GM18870 (cell line): ENCODE measurements around the gene SYPL1.

Source experiments
- ATAC-seq: cut with Tn5 transposase; IDR thresholded peaks from one replicate; pipeline ENCODE4 v1.9.1; 2021; ENCODE audit warnings: moderate library complexity; ENCODE audit not compliant: unreplicated experiment

Gene SYPL1

DNA sequence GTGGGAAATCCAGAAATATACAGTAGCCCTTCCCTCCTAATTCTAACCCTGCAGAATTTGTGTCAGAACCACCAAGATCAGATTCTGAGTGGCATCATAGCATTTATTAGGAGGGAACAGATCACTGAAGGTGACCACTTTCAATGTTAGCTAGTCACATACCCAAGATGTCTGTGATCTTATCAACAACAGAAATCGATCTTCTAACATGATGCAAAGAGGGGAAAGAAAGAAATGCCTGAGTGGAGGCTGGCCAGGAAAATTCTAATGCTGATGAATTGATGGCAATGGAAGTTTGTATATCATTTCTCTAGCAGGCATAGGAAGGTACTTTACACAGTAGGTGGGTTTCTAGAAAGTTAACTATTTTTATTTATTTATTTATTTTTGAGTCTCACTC is 10.6 kb upstream of the SYPL1 start:
- ATAC-seq, result no peak

DNA sequence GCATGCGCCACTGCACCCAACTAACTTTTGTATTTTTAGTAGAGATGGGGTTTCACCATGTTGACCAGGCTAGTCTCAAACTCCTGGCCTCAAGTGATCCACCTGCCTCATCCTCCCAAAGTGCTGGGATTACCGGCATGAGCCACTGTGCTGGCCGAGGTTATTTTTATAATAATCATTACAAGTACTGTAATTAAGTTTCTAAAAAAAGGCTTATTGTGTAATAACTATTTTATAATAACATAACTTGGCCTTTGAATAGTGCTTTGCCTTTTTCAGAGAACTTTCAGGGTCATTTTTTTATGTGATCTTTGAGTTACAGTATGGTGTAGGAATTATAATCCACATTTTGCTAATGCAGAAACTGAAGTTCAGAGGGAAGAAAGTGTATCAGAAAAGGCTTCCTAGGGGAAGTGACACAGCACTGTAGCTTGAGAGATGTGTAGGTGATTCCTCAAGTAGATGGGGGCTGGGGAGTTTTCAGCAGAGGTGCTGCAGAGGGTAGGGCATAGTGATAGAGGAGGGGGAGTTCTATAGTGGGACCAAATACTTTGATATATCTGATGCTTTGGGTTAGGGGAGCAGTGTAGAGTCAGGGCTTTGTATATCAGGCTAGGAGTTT is 9.2 kb upstream of the SYPL1 start:
- ATAC-seq, result no peak

GRCh38 chr7:106120500-106120899 is 8.4 kb upstream of the SYPL1 start:
- ATAC-seq, result no peak

- ATAC-seq, result no peak
Measured at GRCh38 chr7:106119719-106120118, 7.6 kb upstream of the SYPL1 start.

GRCh38 chr7:106117786-106118544 is 5.9 kb upstream of the SYPL1 start:
- no peak for ATAC-seq

DNA sequence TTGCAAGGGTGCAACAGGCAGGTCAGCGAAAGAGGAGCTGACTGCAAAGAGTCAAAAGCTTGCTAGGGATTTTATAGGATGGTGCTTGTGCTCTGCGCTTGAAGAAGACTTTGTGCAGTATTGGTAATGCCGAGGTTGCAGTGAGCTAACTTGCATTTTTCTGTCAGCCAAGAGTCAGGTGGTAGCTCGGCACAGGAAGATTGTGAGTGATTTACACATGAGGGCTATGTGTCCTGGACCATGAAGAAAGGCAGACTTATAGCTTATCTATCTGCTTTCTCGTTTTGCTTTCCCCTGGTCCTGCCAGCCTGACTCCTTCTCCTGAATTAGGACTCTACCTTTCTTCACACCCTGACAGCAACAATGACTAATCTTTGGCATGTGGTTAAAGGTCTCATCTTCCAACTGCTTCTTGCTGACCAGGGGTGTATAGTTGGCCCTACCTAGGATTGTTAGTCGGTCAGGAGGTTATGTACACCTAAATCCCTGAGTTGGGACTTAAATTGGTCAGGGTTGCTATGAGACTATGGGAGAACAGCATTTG is 4.1 kb upstream of the SYPL1 start:
- no peak for ATAC-seq

DNA sequence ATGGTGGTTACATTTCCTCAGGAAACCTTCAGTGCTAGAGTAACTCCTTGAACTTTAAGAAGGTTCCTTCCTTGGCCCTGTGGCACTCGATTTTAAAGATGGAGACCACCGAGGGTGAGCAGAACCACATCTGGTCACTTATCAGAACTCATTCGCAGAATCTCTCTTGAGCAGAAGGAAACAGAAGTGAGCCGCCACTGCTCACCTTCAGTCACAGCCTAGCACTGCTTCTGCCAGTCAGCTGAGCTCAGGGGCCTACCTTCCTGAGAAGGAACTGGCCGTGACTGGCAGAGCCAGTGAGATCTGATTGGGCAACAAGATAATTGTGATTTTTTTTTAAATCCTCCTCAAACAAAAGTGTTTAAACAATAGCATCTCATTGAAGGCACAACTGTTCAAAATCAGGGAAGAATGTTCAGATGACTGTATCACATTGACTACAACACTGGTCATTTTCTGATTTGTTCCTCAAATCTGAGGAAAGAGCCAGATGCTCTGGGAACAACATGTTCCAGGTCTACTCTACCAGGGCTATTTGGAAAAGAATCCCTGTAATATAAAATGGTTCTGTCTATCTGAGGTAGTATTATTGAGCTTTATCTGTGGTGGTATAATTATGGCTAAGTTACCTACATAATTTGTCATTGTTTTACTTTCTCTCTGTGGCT is 2.7 kb upstream of the SYPL1 start:
- no peak for ATAC-seq

DNA sequence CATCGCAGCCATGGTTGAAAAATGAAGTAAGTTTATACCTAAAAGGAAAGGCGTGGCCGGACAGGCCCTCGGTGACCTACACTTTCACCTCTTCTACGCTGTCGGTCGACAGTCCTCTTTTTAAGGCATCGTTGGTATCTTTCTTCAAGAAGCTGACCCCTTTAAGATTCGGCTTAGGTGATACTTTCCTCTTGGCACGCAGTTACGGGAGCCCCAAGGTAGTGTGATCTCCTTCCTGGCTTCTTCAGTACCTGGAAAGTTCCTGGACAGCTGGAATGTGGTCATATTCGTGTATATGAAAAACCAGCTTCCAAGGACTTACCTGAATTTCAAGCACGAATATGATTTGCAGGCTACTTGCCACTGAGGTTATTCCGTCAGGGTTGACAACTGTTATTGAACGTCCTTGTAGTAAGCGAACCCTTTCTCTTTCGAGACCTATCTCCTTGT is 885 bp upstream of the SYPL1 start:
- no peak for ATAC-seq

DNA sequence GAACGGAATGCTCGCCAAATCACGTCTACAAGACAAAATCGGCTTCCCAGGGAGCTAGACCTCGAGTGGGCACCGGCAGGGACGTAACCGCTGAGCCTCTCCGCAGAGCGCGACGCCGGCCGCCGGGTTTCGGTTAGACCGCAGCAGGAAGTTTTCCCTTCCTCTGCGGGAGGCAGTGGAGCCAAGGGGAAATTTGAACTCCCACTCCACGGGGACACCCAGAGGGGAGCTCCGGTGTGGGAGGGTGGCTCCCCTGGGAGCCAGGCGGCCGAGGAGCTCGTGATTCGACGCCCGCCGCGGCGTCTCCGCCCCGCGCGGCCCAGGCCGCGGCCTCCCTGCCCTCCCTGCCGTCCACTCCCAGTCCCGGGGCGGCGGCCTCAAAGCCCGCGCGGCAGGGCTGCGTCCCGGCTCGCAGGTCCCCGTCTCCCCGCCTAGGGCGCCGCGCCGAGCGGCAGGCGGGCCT is 426 bp downstream of the SYPL1 start:
- peak; percentile 23 for ATAC-seq

DNA sequence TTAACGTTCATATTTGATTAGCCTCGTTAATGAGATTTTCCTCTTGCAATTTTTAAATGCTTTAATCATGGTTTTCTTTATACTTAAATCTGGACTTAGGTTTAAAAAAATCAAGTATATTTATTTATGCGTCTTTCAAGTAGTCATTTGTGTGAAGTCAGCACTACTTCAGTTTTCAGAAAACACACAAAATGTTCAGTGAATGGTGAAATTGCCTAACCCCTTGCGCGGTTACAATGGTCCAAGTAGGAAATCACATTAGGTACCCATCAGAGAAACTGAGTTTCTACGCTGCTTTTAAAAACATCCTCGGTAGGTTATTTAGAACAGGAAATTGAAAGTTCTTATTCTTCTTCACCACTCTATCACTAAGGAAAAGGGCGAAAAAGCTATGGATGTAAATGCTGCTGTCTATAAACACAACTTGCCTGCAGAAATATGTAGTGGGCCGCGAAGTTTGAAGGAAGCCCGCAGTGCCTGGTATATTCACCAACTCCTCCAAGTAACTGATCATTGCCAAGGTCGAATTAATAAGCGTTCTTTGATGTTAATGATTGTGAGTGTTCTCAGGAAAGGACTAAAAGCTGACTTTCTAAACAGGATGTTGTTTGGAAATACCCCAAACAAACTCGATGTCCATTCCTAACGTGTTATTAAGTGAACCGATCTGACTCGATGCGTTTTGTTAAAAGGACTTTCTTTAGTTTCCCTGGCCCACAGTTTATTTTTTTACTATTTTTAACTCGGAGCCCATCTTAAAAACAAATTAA is 1.0 kb downstream of the SYPL1 start:
- peak; percentile 1 for ATAC-seq

DNA sequence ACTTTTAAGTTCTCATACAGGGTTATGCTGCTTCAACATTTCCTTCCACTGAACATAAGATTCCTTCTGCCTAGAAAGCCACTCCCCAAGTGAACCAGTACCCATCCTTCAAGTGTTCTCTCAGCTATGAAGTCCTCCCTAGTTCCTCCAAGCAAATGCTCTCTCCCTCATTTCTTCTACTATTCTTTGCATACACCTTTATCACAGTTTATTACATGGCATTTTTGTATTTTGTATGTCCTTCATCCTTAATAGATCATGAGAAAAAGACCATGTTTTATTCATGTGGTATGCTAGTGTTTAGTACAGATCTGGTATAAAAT is 1.9 kb downstream of the SYPL1 start:
- ATAC-seq, result no peak

GRCh38 chr7:106109521-106110237 is 2.4 kb downstream of the SYPL1 start:
- no peak for ATAC-seq

DNA sequence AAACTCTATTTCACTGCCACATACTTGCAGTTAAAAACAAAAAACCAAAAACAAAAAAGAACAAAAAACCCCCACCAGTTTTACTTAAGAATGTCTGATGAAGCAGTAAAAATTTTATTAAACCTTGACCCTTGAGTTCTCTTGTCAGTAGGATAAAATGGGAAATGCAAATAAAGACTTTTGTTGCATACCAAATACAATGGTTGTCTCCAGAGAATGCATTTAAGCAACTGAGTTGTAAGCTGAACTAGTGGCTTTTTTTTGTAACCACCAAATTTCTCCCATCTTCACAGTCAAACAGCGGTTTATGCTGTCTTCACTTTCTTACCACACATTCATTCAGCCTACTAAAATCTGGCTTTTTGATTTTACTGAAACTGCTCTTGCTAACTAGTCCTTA is 3.1 kb downstream of the SYPL1 start:
- ATAC-seq, result no peak

DNA sequence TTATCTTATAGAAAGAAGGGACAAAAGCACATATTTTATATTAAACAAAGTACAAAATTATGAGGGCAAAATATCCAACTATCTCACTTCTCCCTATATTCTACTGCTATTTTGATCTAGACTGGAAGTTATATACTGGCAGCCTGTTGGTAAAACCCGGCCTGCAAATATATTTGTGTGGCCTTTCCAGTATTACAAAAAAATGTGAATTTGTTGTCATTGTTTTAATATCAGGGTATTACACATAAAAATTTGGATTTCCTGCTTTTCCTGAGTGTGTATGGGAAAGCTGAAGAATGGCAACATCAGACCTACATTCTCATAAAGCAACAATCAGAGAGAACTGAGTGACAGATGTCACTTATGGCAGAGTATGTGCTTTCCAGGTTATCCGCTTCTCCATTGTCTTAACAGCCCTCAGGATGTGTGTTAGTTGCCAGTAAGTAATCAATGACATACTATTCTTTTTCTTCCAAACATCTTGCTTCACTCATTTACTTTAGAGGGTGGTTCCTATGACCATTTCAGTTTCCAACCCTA is 7.3 kb downstream of the SYPL1 start:
- no peak for ATAC-seq

GRCh38 chr7:106102387-106102966 is 9.6 kb downstream of the SYPL1 start:
- ATAC-seq, result no peak

DNA sequence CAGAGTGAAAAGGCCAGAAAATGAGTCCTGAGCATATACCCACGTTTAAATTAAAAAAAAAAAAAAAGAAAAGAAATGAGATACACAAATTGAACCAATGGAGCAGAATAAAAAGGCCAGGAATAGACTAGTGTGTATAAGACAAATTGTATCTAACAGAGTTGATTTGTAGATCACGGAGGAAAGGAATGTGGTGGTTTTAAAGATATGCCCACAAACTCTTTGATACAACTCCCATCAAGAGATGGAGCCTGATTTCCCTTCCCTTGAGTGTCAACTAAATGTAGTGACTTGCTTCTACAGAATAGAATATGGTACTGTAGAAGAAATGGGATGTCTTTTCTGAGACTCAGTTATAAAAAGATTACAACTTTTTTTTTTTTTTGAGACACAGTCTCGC is 10.4 kb downstream of the SYPL1 start:
- ATAC-seq, result no peak

DNA sequence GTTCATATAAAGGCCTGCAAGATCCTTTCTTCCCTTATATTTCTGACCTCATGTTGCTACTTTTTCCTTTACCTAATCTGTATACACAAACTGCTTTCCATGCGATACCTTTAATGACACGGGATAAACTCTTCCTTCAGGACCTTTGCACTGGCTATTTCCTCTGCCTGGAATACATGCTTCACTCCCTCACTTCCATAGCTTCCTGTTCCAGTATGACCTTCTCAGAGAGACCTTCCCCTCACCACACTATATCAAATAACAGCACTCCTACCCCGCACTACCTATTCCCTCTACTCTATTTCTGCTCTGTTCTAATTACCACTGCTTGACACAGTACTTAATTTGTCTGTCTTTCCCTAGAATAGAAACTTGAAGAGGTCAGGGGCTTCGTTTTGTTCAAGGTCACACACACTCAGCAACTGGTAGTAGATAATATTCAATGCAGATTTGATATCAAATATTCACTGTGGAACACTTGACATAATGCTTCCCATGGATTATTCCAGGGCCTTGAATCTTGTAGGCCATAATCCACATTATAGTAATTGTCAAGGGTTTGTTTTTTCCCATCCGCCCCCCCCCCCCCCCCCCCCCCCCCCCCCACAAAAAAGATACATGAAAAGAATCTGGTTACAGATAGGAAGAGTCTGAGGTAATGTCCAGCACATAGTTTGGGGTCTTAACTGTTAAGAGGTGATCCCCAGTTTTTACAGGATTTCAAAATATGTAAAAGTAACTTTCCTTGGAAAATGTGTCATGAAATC is 11.1 kb downstream of the SYPL1 start:
- ATAC-seq, result no peak

GRCh38 chr7:106099539-106099938 is 12.6 kb downstream of the SYPL1 start:
- ATAC-seq, result no peak

DNA sequence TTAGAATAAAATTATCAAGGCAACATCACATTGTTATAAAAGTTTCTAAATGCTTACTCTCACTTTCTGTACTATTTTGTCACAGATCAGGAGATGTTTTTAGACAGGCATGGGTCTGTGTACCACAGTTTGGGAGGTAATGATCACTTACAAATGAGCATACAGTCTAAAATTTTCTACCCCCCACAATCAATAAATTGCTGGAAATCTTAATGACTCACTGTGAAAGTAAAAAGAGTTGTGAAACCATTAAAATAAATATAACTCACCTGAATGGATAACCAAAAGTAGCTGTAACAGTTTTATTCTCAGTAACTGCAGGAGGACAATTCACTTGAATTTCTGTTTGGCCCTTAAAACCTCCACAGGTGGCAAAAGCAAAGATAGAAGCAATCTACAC is 13.2 kb downstream of the SYPL1 start:
- no peak for ATAC-seq
